Upper lobe of left lung (tissue), 6 donors: ENCODE results near the gene DNAJC1. TPM values are rescaled to one million over a fixed set of nuclear protein-coding genes. Genes with fewer than 3 reads are reported as not detected.

Experiments
- ATAC-seq, 2 donors: fragments of 200-7000 bp; cut with Tn5 transposase; one replicate each; pipeline ENCODE4 v1.9.1; 2022; ENCODE audit warnings: mild to moderate bottlenecking in 2 of 2, moderate library complexity in 2 of 2; ENCODE audit not compliant: low FRiP score in 2 of 2
- DNase-seq, 2 donors: peaks; one replicate each; pipeline ENCODE4 v3.0.0-alpha.2; 2019 to 2020
- H3K27ac ChIP-seq, 4 donors: fragments of 200-600 bp; sonication (generic); one replicate each; pipeline ENCODE4 v1.5.1; 2016 to 2019
- H3K27me3 ChIP-seq, 4 donors: fragments of 200-600 bp; sonication (generic); one replicate each; pipeline ENCODE4 v1.5.1; 2017 to 2019
- H3K36me3 ChIP-seq, 4 donors: fragments of 200-600 bp; sonication (generic); one replicate each; pipeline ENCODE4 v1.5.1; 2016 to 2019
- H3K4me1 ChIP-seq, 4 donors: fragments of 200-600 bp; sonication (generic); one replicate each; pipeline ENCODE4 v1.5.1; 2018 to 2019
- H3K4me3 ChIP-seq, 4 donors: fragments of 200-600 bp; sonication (generic); one replicate each; pipeline ENCODE4 v1.5.1; 2017 to 2019; ENCODE audit warnings: mild to moderate bottlenecking in 2 of 4, moderate library complexity in 1 of 4
- H3K9me3 ChIP-seq, 4 donors: fragments of 200-600 bp; sonication (generic); one replicate each; pipeline ENCODE4 v1.5.1; 2018 to 2019
- EP300 ChIP-seq, 4 donors: sonication (generic); formaldehyde crosslinking; IDR thresholded peaks; one replicate each; pipeline ENCODE4 v1.5.1; 2017; ENCODE audit warnings: antibody characterized with exemption in 4 of 4, control low read depth in 2 of 4
- POLR2A ChIP-seq, 4 donors: fragments of 450-650 bp; IDR thresholded peaks; one replicate each; pipeline ENCODE4 v1.5.1; 2016 to 2017; ENCODE audit warnings: antibody characterized with exemption in 4 of 4, mild to moderate bottlenecking in 2 of 4
- POLR2AphosphoS5 ChIP-seq, 2 donors: sonication (generic); formaldehyde crosslinking; IDR thresholded peaks; one replicate each; pipeline ENCODE4 v1.5.1; 2017; ENCODE audit warnings: antibody characterized with exemption in 2 of 2
- WGBS, 2 donors: methylation state at CpG; one replicate each; pipeline ENCODE4 v1.1.5; 2017 to 2018; 5-methylcytosine and 5-hydroxymethylcytosine counted together
- total RNA-seq, 6 donors: library from RNA; depleted of rRNA in 4 of 6; stranded (reverse); fragments of >200 nt in 4 of 6; gene quantifications; one replicate each; pipeline versions ENCODE4 v1.1.0 to v1.2.1, GENCODE V29; 2016 to 2021
- TF ChIP-seq, protein P1 (sequence below), 6 experiments: fragments of 450-650 bp in 4 of 6; fragments of 200-600 bp in 2 of 6; sonication (generic) in 2 of 6; IDR thresholded peaks; one replicate each; pipeline ENCODE4 v1.5.1; 2016 to 2019; ENCODE audit warnings: antibody characterized with exemption in 6 of 6
- donor health status: DM: no; HTN: no; CAD: no; lungs with moderate emphysema.
- donor health status: DM: no; HTN: yes; CAD: no; lungs with severe emphysema.

DNAJC1 gene
- total RNA-seq, 6 donors from 2014 or later = 30.8 to 106 (median 74.1) TPM

DNA sequence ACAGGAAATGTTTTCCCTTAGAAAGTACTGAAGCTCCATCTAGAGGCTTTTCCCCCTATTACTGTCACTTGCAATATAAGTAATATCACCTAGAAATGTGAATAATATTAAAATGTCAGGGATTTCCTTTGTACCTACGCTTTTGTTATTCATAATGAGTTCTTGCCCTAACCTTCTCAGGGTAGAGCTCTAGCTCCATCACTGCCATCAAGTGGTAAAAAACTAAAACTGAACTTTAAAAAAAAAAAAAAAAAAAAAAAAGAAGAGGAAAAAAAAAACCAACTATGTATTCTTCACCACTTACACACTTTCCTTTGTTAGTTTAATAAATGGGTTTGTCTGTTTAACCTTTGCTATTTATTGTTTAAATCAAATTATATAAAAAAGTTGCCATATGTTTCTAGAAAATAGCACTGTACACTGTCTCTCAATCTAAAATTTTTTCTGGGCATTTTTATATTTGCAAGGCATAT lies 49.9 kb downstream of the DNAJC1 start:
- H3K4me1 ChIP-seq = peaks cover 0 to 7% (median 2%) of the 10 kb centered on the region in 4 donors
- 8 to 12% methylated on average over 1 of the region's 1 CpG for WGBS, 2 donors
- DNase-seq = no peak
- H3K27me3 ChIP-seq = no peaks in the 10 kb centered on the region
- H3K9me3 ChIP-seq = no peaks in the 10 kb centered on the region
- no peak overlapping the region for H3K27ac ChIP-seq
- TF ChIP-seq, protein P1, sequence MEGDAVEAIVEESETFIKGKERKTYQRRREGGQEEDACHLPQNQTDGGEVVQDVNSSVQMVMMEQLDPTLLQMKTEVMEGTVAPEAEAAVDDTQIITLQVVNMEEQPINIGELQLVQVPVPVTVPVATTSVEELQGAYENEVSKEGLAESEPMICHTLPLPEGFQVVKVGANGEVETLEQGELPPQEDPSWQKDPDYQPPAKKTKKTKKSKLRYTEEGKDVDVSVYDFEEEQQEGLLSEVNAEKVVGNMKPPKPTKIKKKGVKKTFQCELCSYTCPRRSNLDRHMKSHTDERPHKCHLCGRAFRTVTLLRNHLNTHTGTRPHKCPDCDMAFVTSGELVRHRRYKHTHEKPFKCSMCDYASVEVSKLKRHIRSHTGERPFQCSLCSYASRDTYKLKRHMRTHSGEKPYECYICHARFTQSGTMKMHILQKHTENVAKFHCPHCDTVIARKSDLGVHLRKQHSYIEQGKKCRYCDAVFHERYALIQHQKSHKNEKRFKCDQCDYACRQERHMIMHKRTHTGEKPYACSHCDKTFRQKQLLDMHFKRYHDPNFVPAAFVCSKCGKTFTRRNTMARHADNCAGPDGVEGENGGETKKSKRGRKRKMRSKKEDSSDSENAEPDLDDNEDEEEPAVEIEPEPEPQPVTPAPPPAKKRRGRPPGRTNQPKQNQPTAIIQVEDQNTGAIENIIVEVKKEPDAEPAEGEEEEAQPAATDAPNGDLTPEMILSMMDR (IDR thresholded peaks at IDR 0.05) = peak in 1 of 6 experiments; percentile 13
- TF ChIP-seq EP300 (IDR thresholded peaks at IDR 0.05) (no peak), POLR2A (IDR thresholded peaks at IDR 0.05) (no peak)
- no peaks in the 10 kb centered on the region for H3K36me3 ChIP-seq
- no peak overlapping the region for H3K4me3 ChIP-seq
- peak in 1 of 2 donors; percentile 53 for ATAC-seq

DNA sequence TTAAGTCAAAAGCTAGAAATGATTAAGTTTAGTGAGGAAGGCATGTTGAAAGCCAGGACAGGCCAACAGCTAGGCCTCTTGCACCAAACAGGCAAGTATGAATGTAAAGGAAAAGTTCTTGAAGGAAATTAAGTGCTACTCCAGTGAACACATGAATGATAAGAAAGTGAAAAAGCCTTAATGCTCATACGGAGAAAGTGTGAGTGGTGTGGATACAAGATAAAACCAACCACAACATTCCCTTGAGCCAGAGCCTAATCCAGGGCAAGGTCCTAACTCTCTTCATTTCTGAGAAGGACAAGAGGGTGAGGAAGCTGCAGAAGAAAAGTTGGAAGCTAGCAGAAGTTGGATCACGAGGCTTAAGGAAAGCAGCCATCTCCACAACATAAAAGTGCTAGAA lies 53.0 kb downstream of the DNAJC1 start:
- no peaks in the 10 kb centered on the region for H3K36me3 ChIP-seq
- no peak for DNase-seq
- H3K4me1 ChIP-seq = peaks cover 0 to 7% (median 2%) of the 10 kb centered on the region in 4 donors
- H3K27ac ChIP-seq = no peak overlapping the region
- no peak overlapping the region for H3K4me3 ChIP-seq
- no peaks in the 10 kb centered on the region for H3K27me3 ChIP-seq
- H3K9me3 ChIP-seq = no peaks in the 10 kb centered on the region
- 59 to 60% methylated on average over 2 of the region's 2 CpGs for WGBS, 2 donors
- ATAC-seq = no peak
- TF ChIP-seq POLR2A (IDR thresholded peaks at IDR 0.05) (no peak), POLR2AphosphoS5 (IDR thresholded peaks at IDR 0.05) (no peak), EP300 (IDR thresholded peaks at IDR 0.05) (no peak)
- TF ChIP-seq, protein P1 (IDR thresholded peaks at IDR 0.05) = no peak

DNA sequence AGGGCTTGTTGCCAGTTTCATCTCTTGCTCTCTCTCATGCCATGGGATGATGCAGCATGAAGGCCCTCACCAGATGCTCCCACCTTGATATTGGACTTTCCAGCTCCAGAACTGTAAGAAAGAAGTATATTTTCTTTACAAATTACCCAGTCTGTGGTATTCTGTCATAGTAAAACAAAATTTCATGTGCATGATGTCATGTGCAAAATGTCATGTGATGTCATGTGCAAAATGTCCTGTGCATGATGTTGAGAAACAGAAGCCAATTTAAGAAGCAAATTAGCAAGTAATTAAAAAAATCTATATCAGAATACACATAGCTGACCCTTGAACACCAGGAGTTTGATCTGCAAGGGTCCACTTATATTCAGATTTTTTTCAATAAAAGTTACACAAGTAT lies 56.6 kb downstream of the DNAJC1 start:
- Histone ChIP-seq H3K9me3 (no peaks in the 10 kb centered on the region), H3K4me3 (no peak overlapping the region), H3K4me1 (peaks cover 2 to 17% (median 12%) of the 10 kb centered on the region in 4 donors), H3K27ac (no peak overlapping the region), H3K27me3 (no peaks in the 10 kb centered on the region), H3K36me3 (no peaks in the 10 kb centered on the region)
- ATAC-seq (no peak), DNase-seq (no peak)
- TF ChIP-seq, protein P1 (IDR thresholded peaks at IDR 0.05) = no peak
- TF ChIP-seq POLR2AphosphoS5 (IDR thresholded peaks at IDR 0.05) (no peak), EP300 (IDR thresholded peaks at IDR 0.05) (no peak), POLR2A (IDR thresholded peaks at IDR 0.05) (no peak)

DNA sequence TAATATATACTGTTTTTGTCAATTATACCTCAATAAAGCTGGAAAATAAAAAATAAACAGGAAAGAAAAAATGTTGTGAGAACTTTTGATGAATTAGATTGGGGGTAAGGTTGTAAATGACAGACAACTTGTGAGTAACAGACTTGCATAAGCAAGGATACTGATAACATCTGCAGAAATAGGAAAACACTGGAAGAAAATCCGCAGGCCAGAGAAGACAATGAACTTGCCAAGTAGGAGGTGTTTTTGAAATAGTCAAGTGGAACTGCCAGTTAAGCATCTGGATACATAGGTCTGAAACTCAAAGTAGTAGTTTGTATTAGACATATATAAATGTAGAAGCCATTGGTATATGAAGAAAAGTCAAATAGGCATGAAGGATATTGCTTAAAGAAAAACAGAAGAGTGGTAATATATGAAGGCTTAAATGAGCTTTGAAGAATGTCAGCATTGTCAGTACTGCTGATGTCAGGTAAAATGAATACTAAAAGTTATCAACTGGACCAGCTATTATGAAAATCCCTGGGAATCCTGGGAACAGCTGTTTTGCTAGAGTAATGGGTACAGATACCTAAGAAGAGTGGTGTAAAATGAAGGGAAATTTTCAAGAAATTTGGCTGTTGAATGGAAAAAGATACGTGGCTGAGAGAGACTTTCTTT lies 58.7 kb downstream of the DNAJC1 start:
- no peak for TF ChIP-seq EP300 (IDR thresholded peaks at IDR 0.05)
- TF ChIP-seq POLR2A (IDR thresholded peaks at IDR 0.05) = no peak
- TF ChIP-seq, protein P1 (IDR thresholded peaks at IDR 0.05) = no peak
- TF ChIP-seq POLR2AphosphoS5 (IDR thresholded peaks at IDR 0.05) = no peak
- H3K4me3 ChIP-seq = no peak overlapping the region
- no peaks in the 10 kb centered on the region for H3K9me3 ChIP-seq
- ATAC-seq (no peak), DNase-seq (no peak)
- 45 to 64% methylated on average over 2 of the region's 2 CpGs for WGBS, 2 donors
- H3K27ac ChIP-seq = no peak overlapping the region
- no peaks in the 10 kb centered on the region for H3K36me3 ChIP-seq
- H3K4me1 ChIP-seq = peaks cover 2 to 17% (median 12%) of the 10 kb centered on the region in 4 donors
- H3K27me3 ChIP-seq = no peaks in the 10 kb centered on the region
